ENCODE results near the gene MYZAP. TPM values are rescaled to one million over a fixed set of nuclear protein-coding genes. Genes with fewer than 3 reads are reported as not detected.

Gene MYZAP
- polyA plus RNA-seq, 1 donor (not counting 4 experiments of a cell fraction or from before 2014, with no cell fraction given): 1.8 TPM

- Histone ChIP-seq H4K20me1 (ENCODE audit: control insufficient read depth, extremely low read depth, insufficient read depth, low read length) (no peaks in the 10 kb centered on the region), H3K27ac (ENCODE audit: control insufficient read depth, insufficient read depth, low read length) (no peak overlapping the region), H3K9me1 (ENCODE audit: control insufficient read depth, extremely low read depth, insufficient read depth, low read length) (no peaks in the 10 kb centered on the region), H2AFZ (ENCODE audit: control insufficient read depth, low read length) (no peak overlapping the region), H3K4me2 (ENCODE audit: control insufficient read depth, extremely low read depth, insufficient read depth, low read depth, low read length) (no peak overlapping the region), H3K9me3 (ENCODE audit: control insufficient read depth, low read depth, low read length) (no peaks in the 10 kb centered on the region), H3K27me3 (ENCODE audit: control insufficient read depth, extremely low read depth, insufficient read depth, low read length) (no peaks in the 10 kb centered on the region), H3K9ac (ENCODE audit: control insufficient read depth, extremely low read depth, insufficient read depth, low read length) (no peak overlapping the region), H3K4me3 (ENCODE audit: control insufficient read depth in 2 of 3, extremely low read depth in 1 of 3, insufficient read depth in 2 of 3, low read depth in 1 of 3, low read length in 3 of 3) (no peak overlapping the region), H3K79me2 (ENCODE audit: control insufficient read depth, insufficient read depth, low read length) (no peaks in the 10 kb centered on the region), H3K4me1 (ENCODE audit: control insufficient read depth, extremely low read depth, insufficient read depth, low read length) (peaks cover 27% of the 10 kb centered on the region), H3K36me3 (ENCODE audit: control insufficient read depth in 2 of 2, extremely low read depth in 1 of 2, insufficient read depth in 2 of 2, low read length in 2 of 2) (no peaks in the 10 kb centered on the region)
- FAIRE-seq: no peak
- no peak for DNase-seq (ENCODE audit: low read depth, low spot score)
- dilution Hi-C loops (cut with MboI; ENCODE audit: extremely low pct_ligation_motif_present, low sequenced_read_pairs): no loop called here
- TF ChIP-seq CTCF (optimal IDR thresholded peaks at IDR 0.05 in 1 of 3, IDR thresholded peaks at IDR 0.05 in 1 of 3, conservative IDR thresholded peaks at IDR 0.05 in 1 of 3; ENCODE audit: extremely low read depth in 1 of 3, insufficient read depth in 2 of 3, low read length in 3 of 3) (no peak), EZH2 (IDR thresholded peaks at IDR 0.05; ENCODE audit: low read length) (no peak)
These were observed 23.8 kb upstream of the MYZAP start for GRCh38 chr15:57567891-57568290.

GRCh38 chr15:57568299-57568698, 23.4 kb upstream of the MYZAP start:
- Histone ChIP-seq H3K9me3 (ENCODE audit: control insufficient read depth, low read depth, low read length) (no peaks in the 10 kb centered on the region), H4K20me1 (ENCODE audit: control insufficient read depth, extremely low read depth, insufficient read depth, low read length) (no peaks in the 10 kb centered on the region), H3K4me3 (ENCODE audit: control insufficient read depth in 2 of 3, extremely low read depth in 1 of 3, insufficient read depth in 2 of 3, low read depth in 1 of 3, low read length in 3 of 3) (no peak overlapping the region), H3K36me3 (ENCODE audit: control insufficient read depth in 2 of 2, extremely low read depth in 1 of 2, insufficient read depth in 2 of 2, low read length in 2 of 2) (no peaks in the 10 kb centered on the region), H3K79me2 (ENCODE audit: control insufficient read depth, insufficient read depth, low read length) (no peaks in the 10 kb centered on the region), H3K4me2 (ENCODE audit: control insufficient read depth, extremely low read depth, insufficient read depth, low read depth, low read length) (no peak overlapping the region), H3K27me3 (ENCODE audit: control insufficient read depth, extremely low read depth, insufficient read depth, low read length) (no peaks in the 10 kb centered on the region), H3K9me1 (ENCODE audit: control insufficient read depth, extremely low read depth, insufficient read depth, low read length) (no peaks in the 10 kb centered on the region), H3K27ac (ENCODE audit: control insufficient read depth, insufficient read depth, low read length) (no peak overlapping the region), H2AFZ (ENCODE audit: control insufficient read depth, low read length) (no peak overlapping the region), H3K4me1 (ENCODE audit: control insufficient read depth, extremely low read depth, insufficient read depth, low read length) (peaks cover 27% of the 10 kb centered on the region), H3K9ac (ENCODE audit: control insufficient read depth, extremely low read depth, insufficient read depth, low read length) (no peak overlapping the region)
- DNase-seq (ENCODE audit: low read depth, low spot score) (no peak), FAIRE-seq (no peak)
- TF ChIP-seq EZH2 (IDR thresholded peaks at IDR 0.05; ENCODE audit: low read length): no peak
- no peak for TF ChIP-seq CTCF (optimal IDR thresholded peaks at IDR 0.05 in 1 of 3, IDR thresholded peaks at IDR 0.05 in 1 of 3, conservative IDR thresholded peaks at IDR 0.05 in 1 of 3; ENCODE audit: extremely low read depth in 1 of 3, insufficient read depth in 2 of 3, low read length in 3 of 3)
- dilution Hi-C loops (cut with MboI; ENCODE audit: extremely low pct_ligation_motif_present, low sequenced_read_pairs): no loop called here
